Middle frontal gyrus (tissue), 1 donor: ENCODE measurements around the gene NR2F1.

ENCODE experiments used
- DNase-seq: peaks from one replicate; pipeline ENCODE4 v3.0.0-alpha.2; 2015; ENCODE audit warnings: low spot score; ENCODE audit errors: extremely low spot score

NR2F1 gene

DNA sequence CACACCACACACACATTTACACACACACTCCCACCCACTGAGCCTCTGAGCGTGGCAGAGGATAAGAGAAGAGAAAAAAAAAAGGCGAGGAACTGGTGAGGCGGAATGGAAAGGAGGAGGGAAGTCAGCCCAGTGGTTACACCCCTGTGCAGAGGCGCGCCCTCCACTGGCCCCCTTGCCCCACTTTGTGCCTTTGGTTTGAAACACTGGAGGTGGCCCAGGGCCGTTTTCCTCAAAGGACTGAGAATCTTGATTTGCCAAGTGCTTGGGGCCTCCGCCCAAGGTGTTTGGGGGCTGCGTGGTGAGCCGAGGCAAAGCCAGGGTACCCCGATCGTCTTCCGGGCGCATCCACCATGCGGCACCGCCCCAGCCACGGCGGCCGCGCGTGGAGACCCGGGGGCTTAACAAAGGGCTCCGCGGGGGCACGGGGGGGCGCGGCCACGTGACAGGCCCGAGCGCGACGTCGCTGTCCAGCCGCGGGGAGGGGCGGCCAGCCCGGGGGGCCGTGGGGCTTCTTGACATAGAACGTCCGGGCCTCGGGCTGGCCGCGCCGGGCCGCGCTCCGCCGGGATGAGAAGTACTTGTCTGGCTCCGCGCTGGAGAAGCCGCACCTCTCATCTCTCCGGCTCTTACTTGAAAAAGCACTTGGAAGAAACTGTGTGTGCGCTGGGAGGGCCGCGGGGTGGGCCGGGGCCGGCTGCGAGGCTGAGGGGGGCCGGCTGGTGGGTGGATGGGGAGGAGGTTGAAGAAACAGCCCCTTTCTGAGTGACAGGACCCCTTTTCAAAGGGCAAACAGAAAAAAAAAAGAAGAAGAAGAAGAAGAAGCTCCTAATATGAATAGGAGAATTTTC, 21.0 kb downstream of the NR2F1 start:
- DNase-seq: no peak

DNA sequence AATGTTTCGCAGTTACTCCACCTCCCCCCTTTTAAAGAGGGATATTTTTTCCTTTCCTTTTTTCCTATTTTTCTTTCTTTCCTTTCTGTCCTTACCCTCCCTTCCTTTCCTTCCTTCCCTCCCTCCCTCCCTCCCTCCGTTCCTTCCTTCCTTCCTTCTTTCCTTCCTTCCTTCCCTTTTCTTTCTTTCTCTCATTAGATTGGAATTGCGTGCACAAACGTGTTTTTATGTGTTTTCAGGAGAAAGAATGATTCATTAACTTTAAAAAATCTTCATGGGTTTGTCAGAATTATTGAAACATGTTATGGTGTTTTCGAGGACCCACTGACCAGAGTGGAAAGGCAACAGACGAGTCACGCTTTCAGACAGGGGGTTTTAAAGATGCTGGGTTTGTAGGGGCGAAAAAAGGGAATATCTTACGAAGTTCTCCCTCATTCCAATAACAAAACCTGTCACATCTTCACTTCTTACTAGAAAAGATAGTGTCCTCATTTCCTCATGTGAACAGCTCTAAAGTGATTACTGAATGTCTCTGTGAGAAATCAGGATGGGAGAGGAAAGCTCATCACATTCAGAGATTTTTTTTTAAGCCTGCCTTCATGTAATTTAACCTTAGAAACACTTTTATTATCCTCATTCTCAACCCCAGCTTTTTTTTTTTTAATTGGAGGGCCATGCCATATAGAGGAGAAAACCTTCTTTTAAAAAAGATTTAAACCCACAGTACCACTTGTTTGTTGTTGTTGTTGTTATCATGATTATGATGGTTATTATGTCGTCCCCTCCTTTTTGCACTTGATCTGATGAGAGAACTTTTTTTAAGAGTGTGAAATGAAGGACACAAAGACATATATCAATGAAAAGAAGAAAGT, 21.9 kb downstream of the NR2F1 start:
- no peak for DNase-seq

GRCh38 chr5:93606382-93606752, 23.3 kb downstream of the NR2F1 start:
- no peak for DNase-seq

DNA sequence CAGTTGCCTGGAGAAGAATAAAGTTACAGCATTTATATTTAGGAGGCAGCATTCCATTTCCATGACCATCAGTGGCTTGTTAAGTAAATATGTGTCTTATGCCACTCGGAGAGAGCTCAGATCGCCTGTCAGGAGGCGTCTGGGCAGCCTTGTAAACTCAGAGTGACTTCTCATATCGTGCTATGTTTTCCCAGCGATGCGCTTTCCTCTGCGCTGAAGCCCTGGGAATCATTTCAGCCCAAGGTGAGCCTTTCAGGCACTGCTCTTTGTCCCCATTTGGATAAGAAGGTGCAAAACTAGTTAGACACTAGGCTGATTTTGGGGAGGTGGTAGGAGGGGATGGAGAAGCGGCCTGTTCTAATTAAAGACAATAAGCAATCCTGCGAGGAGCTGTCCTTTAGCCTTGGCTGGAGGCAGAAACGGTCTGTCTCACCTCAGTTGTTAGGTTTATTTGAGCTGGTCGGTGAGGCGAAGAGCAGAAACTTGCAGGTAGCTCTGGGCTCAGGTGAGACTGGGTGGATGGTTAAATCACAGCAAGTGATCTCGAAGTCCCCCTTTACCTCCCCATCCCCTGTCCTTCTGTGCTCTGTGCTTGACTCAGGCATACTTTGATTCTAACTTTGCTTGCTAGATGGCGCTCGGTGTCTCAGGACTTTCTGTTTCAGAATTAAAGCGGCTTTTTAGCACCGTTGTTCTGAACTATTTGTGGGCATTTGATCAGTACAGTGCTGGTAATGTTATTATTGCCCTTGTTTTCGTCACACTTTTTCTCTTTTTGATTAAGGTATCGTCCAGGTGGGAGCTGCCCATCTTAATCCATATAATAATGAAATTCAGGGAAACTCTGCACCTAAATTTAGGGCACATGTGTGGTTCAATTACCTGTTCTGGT, 24.6 kb downstream of the NR2F1 start:
- peak; percentile 52 for DNase-seq

- DNase-seq: no peak
These were observed 25.8 kb downstream of the NR2F1 start for GRCh38 chr5:93608855-93609254.

- no peak for DNase-seq
These were observed 26.7 kb downstream of the NR2F1 start for GRCh38 chr5:93609762-93610161.

- DNase-seq: no peak
These were observed 27.7 kb downstream of the NR2F1 start for GRCh38 chr5:93610581-93611272.

GRCh38 chr5:93611273-93611975, 28.4 kb downstream of the NR2F1 start:
- DNase-seq: no peak

DNA sequence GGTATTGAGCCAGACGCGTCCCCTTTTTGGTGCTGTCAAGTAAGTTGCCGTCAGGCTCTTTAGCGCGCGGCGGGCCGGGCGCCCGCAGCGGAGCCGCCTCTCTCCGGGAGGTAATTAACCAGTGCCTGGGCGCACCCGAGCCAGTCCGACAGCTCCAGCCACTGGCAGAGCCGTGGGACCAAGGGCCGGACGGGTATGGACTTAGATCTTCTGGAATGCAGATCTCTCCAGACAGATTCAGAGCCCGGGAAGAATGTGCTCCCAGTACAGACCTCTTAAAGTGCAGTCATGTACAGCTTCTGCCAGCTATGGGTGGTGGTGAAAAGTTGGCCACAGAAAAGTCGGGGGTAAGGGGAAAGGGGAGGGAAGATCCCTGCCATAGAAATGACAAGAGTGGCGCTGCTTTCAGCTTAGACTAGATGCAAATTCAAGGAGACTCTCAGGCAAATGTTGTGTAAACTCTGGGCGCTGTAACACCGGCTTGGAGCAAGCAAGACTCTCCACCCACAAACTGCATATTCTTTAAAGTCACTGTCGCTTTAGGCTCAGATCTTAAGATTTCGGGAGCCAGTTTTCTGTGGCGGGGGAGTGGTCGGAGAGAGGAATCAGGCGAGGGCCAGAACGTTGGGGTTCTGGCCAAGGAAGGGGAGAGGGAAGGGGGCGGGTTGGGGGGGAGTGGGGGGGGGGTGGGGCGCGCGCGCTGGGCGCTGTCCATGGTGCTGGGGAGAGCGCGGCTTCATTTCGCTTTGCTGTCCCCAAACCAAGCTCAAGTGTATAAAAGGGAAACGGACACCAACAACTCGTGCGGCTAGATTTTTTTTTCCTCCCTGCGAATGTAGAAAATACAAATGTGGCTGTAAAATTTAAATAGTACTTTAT, 29.2 kb downstream of the NR2F1 start:
- DNase-seq: no peak

DNA sequence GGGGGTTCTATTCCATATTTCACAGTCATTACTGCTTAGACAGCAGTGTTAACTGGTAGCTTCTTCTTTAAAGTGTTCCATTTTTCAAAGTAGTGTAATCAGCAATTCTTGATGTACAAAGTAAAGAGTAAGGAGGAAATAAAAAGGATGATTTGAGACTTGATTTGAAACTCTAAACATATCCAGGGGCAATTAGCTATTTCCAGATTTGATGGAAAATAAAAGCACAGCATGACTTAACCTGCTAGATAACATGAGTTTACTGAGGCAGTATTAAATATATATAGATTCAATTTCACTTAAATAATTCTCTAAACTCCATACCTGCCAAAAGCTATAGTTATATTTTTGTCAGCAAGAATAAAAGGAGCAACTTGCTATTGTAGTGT, 29.8 kb downstream of the NR2F1 start:
- no peak for DNase-seq

DNA sequence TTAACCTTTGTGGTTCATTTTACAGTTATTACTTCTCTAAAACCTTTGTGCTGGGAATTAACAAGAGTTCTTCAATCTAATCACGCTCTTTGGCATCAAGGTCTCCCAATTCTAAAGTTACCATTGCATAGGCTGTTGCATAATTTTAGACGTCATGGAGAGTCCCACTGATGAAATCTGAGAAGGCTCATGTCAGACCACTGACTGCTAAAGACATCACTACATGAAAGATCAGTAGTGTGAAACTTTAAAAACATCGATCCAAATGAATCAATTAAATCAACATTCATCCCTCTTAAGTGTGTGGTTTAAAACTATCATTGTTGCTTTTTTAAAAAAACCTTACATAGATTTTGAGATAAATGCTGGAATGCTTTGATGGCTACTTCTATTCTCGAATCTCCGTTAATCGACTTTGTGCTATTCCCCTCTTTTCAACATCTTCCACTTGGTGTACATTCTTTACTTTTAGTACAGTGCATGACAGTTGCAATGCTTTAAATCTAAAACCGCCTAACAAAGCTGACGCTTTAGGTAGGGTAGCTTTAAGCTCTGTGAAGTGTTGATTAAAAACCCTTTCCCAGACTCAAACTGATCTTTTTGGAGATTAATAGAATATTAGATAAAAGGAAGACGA, 33.6 kb downstream of the NR2F1 start:
- DNase-seq: no peak

- peak; percentile 72 for DNase-seq
These were observed 37.7 kb downstream of the NR2F1 start for GRCh38 chr5:93620487-93621326.

DNA sequence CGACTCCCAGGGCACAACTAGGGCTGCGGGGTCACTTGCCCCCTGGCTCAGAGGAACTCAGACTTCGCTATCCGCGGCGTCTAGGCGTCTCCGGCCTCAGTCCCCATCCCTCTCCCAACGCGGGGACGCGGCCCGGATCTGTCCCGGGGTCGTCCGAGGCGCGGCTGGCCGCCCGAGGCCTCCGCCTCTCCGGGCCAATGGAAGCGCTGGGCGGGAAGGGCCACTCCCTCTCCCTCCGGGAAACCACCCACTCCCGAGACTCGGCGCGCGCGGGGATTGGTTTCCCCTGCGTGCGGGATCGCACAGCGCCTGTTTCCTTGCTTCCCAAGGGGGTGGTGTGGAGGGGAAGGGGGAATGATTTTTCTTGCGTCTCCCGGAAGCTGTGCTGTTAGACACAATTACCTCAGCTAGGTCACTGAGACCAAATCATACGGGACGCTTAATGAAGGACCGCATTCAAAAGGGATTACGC, 38.3 kb downstream of the NR2F1 start:
- DNase-seq: peak; percentile 63

- DNase-seq: no peak
These were observed 39.3 kb downstream of the NR2F1 start for GRCh38 chr5:93622240-93622885.

DNA sequence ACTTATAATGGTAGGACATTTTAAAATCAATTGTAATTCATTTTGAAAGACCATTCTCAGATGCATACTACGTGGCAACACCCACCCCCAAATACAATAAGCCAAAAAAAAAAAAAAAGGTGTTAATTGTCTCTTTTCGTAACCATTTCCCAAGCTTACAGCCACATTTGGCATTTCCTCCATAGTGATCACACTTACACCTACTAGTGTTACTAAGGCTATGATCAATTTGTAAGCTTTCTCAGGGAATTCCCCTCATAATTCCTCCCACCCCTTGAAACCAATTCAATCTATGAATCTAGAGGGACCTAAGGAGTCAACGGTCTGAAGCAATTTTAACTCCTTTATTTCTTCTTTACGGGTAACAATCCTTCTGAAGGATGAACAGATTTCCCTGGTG, 40.1 kb downstream of the NR2F1 start:
- DNase-seq: no peak

DNA sequence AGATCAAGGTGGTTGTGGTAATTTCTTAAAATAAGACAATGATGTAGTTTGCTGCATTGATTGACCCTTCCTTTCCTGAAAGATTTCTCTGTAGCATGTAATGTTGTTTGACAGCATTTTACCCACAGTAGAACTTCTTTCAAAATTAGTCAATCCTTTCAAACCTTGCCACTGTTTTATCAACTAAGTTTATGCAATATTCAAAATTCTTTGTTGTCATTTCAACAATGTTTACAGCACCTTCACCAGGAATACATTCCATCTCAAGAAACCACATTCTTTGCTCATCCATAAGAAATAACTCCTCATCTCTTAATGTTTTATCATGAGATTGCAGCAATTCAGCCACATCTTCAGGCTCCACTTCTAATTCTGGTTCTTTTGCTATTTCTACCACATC, 43.8 kb downstream of the NR2F1 start:
- DNase-seq: no peak

DNA sequence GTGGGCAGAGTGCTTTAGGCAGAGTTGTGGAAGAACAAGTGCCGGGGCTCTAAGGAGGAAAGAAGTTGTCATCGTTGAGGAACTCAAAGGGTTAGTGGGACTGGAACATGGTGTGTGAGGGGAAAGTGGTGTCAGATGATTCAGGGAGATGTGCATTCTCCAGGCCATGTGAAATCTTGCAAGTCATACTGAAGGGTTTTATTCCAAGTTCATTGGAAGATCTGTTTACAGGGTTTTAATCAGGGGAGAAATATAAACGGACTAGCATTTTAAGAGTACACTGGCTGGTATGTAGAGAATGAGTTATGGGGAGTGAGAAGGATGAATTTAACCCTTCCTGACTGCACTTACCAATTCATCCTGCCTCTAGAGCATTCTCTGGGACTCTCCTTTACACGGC, 49.3 kb downstream of the NR2F1 start:
- no peak for DNase-seq
